HepG2 (cell line): ENCODE measurements around the gene TRAF4. TPM values are rescaled to one million over a fixed set of nuclear protein-coding genes. Genes with fewer than 3 reads are reported as not detected.

ENCODE experiments used
- CBFB ChIP-seq: sonication (generic); formaldehyde crosslinking; IDR thresholded peaks from 2 replicates; pipeline ENCODE4 v1.4.0; 2020; ENCODE audit warnings: missing genetic modification reagents
- PITX1 ChIP-seq: sonication (generic); formaldehyde crosslinking; IDR thresholded peaks from 2 replicates; pipeline ENCODE4 v1.5.1; 2020; ENCODE audit warnings: mild to moderate bottlenecking, missing genetic modification reagents
- POLR2AphosphoS2 ChIP-seq: IDR thresholded peaks from 2 replicates; pipeline ENCODE4 v1.6.1; 2011; ENCODE audit warnings: low read depth, low read length, improper control_type of control experiment
- ZNF20 ChIP-seq: sonication (generic); formaldehyde crosslinking; IDR thresholded peaks from 2 replicates; pipeline ENCODE4 v1.4.0; 2020; ENCODE audit warnings: mild to moderate bottlenecking, moderate library complexity, missing genetic modification reagents
- ZNF382 ChIP-seq: sonication (generic); formaldehyde crosslinking; IDR thresholded peaks from 2 replicates; pipeline ENCODE4 v1.5.0; 2020; ENCODE audit warnings: missing genetic modification reagents, mild to moderate bottlenecking, borderline replicate concordance
- ZNF431 ChIP-seq: sonication (generic); formaldehyde crosslinking; IDR thresholded peaks from 2 replicates; pipeline ENCODE4 v1.9.0; 2022; ENCODE audit warnings: missing genetic modification reagents, low read depth, mild to moderate bottlenecking, borderline replicate concordance
- ZNF432 ChIP-seq: sonication (generic); formaldehyde crosslinking; IDR thresholded peaks from 2 replicates; pipeline ENCODE4 v1.5.0; 2020; ENCODE audit warnings: missing genetic modification reagents, mild to moderate bottlenecking, borderline replicate concordance
- polyA plus RNA-seq, 8 experiments: library from polyadenylated mRNA; depleted of rRNA in 3 of 8; stranded (reverse) in 7 of 8; unstranded in 1 of 8; fragments of >200 nt; fragmentation: Illumina TruSeq in 4 of 8; extraction: Trizol in 4 of 8; gene quantifications; 2 replicates each; pipeline versions ENCODE4 v1.2.1 to v1.2.3, GENCODE V29; 2011 to 2016; ENCODE audit warnings: low read depth in 4 of 8, missing spikeins in 1 of 8, mixed read lengths in 1 of 8; ENCODE audit not compliant: insufficient read depth in 1 of 8
- total RNA-seq, 5 experiments: library from RNA; depleted of rRNA; stranded (reverse); fragments of >200 nt; fragmentation: Illumina TruSeq; extraction: Trizol; gene quantifications; 2 replicates each; pipeline ENCODE4 v1.2.3, GENCODE V29; 2016; ENCODE audit warnings: low read depth in 1 of 5
- TF ChIP-seq, protein P1 (sequence below): sonication (generic); formaldehyde crosslinking; IDR thresholded peaks from 2 replicates; pipeline ENCODE4 v1.8.0; 2022; ENCODE audit warnings: missing genetic modification reagents, mild to moderate bottlenecking, inconsistent platforms, borderline replicate concordance
- TF ChIP-seq, protein P2 (sequence below): IDR thresholded peaks from 2 replicates; pipeline ENCODE4 v1.6.1; 2016; ENCODE audit warnings: missing biosample characterization, missing genetic modification reagents, low read depth
- TF ChIP-seq, protein P3 (sequence below): IDR thresholded peaks from 2 replicates; pipeline ENCODE4 v1.6.1; 2016; ENCODE audit warnings: low read depth, missing genetic modification reagents, missing compliant biosample characterization
- TF ChIP-seq, protein P4 (sequence below): sonication (generic); formaldehyde crosslinking; IDR thresholded peaks from 2 replicates; pipeline ENCODE4 v1.4.0; 2020; ENCODE audit warnings: mild to moderate bottlenecking, low read depth, missing genetic modification reagents
- TF ChIP-seq, protein P5 (sequence below): sonication (generic); formaldehyde crosslinking; IDR thresholded peaks from 2 replicates; pipeline ENCODE4 v1.8.0; 2023; ENCODE audit warnings: mild to moderate bottlenecking, missing genetic modification reagents

TRAF4 gene
- total and polyA plus RNA-seq, 2 of the 13 experiments (the other 11 are each of a cell fraction or from before 2014, with no cell fraction given): 86.0 to 89.9 TPM

DNA sequence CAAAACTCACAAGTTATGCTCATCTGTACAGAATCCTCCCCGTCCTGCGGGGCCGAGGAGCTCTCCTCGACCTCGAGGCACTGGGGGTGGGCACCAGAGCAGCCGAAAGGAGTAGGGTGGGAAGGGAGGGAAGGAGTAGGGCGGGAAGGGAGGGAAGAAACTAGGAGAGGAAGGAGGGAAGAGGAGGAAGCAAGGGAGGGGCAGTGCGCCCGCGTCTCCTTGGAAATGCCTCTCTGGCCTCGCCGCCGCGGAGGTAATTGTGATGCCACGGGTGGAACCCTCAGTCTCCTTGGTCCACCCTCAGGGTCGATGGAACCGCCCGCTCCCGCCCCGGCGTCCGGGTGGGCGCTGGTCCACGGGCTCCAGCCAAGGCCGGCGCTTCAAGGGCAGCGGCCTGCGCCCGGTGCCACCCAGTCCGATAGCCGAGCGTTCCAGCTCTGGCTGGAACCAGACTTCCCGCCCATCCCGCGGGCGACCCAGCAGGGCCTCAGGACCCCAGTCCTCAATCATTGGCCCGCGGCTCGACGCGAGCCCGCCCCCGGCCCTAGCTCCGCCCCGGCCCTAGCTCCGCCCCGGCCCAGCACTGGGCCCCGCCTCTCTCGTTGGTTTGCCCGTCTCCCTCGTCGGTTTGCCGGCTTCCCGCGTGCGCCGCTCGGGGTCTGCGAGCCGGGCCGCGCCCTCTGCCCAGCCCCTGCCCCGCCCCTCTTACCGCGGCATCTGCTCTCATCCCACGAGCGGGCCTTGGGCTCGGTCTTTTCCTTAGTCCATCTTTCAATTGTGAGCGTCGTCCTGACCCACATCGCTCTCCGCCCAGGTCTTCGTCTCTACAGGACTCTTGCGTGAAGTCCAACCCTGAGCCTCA, 32.7 kb upstream of the TRAF4 start (continued):
- no peak for TF ChIP-seq ZNF431 (CRISPR knock-in tag)
- no peak; the same call in 1 of the 2 replicates for TF ChIP-seq POLR2AphosphoS2
- TF ChIP-seq ZNF432 (CRISPR knock-in tag): no peak
- TF ChIP-seq ZNF20 (CRISPR knock-in tag): no peak
- TF ChIP-seq ZNF382 (CRISPR knock-in tag): no peak
- TF ChIP-seq, protein P1, sequence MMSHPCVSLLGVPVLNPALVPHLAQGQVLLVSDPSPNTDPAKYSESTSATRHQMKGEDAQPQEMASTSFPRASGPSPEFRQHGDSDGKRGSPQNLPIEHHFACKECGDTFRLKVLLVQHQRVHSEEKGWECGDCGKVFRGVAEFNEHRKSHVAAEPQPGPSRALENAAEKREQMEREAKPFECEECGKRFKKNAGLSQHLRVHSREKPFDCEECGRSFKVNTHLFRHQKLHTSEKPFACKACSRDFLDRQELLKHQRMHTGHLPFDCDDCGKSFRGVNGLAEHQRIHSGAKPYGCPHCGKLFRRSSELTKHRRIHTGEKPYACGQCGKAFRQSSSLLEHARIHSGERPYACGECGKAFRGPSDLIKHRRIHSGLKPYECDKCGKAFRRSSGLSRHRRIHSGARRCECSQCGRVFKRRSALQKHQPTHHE (CRISPR knock-in tag): no peak
- TF ChIP-seq CBFB (CRISPR knock-in tag): peak; percentile 23; the same call in 1 of the 2 replicates
- TF ChIP-seq, protein P2, sequence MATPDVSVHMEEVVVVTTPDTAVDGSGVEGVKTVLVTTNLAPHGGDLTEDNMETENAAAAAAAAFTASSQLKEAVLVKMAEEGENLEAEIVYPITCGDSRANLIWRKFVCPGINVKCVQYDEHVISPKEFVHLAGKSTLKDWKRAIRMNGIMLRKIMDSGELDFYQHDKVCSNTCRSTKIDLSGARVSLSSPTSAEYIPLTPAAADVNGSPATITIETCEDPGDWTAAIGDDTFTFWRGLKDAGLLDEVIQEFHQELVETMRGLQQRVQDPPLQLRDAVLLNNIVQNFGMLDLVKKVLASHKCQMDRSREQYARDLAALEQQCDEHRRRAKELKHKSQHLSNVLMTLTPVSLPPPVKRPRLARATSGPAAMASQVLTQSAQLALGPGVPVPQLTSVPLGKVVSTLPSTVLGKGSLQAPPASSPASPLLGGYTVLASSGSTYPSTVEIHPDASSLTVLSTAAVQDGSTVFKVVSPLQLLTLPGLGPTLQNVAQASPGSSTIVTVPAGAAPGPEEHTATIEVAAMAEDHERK (CRISPR knock-in tag): no peak
- TF ChIP-seq, protein P3, sequence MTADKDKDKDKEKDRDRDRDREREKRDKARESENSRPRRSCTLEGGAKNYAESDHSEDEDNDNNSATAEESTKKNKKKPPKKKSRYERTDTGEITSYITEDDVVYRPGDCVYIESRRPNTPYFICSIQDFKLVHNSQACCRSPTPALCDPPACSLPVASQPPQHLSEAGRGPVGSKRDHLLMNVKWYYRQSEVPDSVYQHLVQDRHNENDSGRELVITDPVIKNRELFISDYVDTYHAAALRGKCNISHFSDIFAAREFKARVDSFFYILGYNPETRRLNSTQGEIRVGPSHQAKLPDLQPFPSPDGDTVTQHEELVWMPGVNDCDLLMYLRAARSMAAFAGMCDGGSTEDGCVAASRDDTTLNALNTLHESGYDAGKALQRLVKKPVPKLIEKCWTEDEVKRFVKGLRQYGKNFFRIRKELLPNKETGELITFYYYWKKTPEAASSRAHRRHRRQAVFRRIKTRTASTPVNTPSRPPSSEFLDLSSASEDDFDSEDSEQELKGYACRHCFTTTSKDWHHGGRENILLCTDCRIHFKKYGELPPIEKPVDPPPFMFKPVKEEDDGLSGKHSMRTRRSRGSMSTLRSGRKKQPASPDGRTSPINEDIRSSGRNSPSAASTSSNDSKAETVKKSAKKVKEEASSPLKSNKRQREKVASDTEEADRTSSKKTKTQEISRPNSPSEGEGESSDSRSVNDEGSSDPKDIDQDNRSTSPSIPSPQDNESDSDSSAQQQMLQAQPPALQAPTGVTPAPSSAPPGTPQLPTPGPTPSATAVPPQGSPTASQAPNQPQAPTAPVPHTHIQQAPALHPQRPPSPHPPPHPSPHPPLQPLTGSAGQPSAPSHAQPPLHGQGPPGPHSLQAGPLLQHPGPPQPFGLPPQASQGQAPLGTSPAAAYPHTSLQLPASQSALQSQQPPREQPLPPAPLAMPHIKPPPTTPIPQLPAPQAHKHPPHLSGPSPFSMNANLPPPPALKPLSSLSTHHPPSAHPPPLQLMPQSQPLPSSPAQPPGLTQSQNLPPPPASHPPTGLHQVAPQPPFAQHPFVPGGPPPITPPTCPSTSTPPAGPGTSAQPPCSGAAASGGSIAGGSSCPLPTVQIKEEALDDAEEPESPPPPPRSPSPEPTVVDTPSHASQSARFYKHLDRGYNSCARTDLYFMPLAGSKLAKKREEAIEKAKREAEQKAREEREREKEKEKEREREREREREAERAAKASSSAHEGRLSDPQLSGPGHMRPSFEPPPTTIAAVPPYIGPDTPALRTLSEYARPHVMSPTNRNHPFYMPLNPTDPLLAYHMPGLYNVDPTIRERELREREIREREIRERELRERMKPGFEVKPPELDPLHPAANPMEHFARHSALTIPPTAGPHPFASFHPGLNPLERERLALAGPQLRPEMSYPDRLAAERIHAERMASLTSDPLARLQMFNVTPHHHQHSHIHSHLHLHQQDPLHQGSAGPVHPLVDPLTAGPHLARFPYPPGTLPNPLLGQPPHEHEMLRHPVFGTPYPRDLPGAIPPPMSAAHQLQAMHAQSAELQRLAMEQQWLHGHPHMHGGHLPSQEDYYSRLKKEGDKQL: no peak
- TF ChIP-seq, protein P4, sequence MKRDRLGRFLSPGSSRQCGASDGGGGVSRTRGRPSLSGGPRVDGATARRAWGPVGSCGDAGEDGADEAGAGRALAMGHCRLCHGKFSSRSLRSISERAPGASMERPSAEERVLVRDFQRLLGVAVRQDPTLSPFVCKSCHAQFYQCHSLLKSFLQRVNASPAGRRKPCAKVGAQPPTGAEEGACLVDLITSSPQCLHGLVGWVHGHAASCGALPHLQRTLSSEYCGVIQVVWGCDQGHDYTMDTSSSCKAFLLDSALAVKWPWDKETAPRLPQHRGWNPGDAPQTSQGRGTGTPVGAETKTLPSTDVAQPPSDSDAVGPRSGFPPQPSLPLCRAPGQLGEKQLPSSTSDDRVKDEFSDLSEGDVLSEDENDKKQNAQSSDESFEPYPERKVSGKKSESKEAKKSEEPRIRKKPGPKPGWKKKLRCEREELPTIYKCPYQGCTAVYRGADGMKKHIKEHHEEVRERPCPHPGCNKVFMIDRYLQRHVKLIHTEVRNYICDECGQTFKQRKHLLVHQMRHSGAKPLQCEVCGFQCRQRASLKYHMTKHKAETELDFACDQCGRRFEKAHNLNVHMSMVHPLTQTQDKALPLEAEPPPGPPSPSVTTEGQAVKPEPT (CRISPR knock-in tag): 0 out of 2 replicates have a peak, but pooled peaks have one; percentile 52
- no peak for TF ChIP-seq PITX1 (CRISPR knock-in tag)
- TF ChIP-seq, protein P5, sequence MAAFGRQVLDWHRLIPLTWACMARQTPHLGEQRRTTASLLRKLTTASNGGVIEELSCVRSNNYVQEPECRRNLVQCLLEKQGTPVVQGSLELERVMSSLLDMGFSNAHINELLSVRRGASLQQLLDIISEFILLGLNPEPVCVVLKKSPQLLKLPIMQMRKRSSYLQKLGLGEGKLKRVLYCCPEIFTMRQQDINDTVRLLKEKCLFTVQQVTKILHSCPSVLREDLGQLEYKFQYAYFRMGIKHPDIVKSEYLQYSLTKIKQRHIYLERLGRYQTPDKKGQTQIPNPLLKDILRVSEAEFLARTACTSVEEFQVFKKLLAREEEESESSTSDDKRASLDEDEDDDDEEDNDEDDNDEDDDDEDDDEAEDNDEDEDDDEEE (CRISPR knock-in tag): no peak
